ENCODE results near the gene MAP1LC3B.

MAP1LC3B gene

DNA sequence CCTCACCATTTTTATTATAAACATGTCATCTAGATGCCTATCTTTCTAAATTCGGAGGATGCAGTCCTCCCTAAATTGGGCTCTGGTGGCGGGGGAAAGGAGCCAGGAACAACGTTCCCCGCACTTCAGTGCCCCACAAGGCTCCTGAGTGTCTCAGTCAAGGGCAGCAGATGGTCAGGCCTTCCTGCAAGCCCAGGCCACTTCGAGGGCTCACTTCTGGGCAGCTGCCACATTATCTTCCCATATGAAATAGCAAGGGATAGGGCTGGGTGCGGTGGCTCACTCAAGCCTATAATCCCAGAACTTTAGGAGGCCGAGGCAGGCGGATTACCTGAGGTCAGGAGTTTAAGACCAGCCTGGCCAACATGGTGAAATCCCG, 40.8 kb upstream of the MAP1LC3B start:
- TF ChIP-seq, protein P1, sequence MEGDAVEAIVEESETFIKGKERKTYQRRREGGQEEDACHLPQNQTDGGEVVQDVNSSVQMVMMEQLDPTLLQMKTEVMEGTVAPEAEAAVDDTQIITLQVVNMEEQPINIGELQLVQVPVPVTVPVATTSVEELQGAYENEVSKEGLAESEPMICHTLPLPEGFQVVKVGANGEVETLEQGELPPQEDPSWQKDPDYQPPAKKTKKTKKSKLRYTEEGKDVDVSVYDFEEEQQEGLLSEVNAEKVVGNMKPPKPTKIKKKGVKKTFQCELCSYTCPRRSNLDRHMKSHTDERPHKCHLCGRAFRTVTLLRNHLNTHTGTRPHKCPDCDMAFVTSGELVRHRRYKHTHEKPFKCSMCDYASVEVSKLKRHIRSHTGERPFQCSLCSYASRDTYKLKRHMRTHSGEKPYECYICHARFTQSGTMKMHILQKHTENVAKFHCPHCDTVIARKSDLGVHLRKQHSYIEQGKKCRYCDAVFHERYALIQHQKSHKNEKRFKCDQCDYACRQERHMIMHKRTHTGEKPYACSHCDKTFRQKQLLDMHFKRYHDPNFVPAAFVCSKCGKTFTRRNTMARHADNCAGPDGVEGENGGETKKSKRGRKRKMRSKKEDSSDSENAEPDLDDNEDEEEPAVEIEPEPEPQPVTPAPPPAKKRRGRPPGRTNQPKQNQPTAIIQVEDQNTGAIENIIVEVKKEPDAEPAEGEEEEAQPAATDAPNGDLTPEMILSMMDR (conservative IDR thresholded peaks at IDR 0.05; ENCODE audit: low read length): no peak
- no peak for TF ChIP-seq EZH2phosphoT487 (IDR thresholded peaks at IDR 0.05; ENCODE audit: borderline replicate concordance)
- Histone ChIP-seq H3K4me2 (ENCODE audit: low read depth, low read length, poor library complexity, severe bottlenecking) (no peak overlapping the region), H3K27me3 (ENCODE audit: insufficient read depth, low read length, poor library complexity, severe bottlenecking) (no peaks in the 10 kb centered on the region), H3F3A (ENCODE audit: low read depth) (no peaks in the 10 kb centered on the region), H2AFZ (ENCODE audit: low read length) (no peak overlapping the region), H3K79me2 (ENCODE audit: insufficient read depth, low read length) (no peaks in the 10 kb centered on the region), H3K4me1 (ENCODE audit: insufficient read depth, low read length, poor library complexity, severe bottlenecking) (no peaks in the 10 kb centered on the region), H4K20me1 (ENCODE audit: insufficient read depth, low read length, poor library complexity, severe bottlenecking) (no peaks in the 10 kb centered on the region), H3K9me2 (replicated peaks; ENCODE audit: low read depth, low read length) (no peaks in the 10 kb centered on the region), H3K36me3 (ENCODE audit: insufficient read depth, low read length) (peaks cover 10% of the 10 kb centered on the region; the same call in 1 of the 2 replicates), H3K4me3 (ENCODE audit: low read length, poor library complexity, severe bottlenecking) (no peak overlapping the region), H3K9ac (ENCODE audit: low read depth, low read length, poor library complexity, severe bottlenecking) (no peak overlapping the region), H3K9me3 (ENCODE audit: insufficient read depth, low read depth, low read length) (no peaks in the 10 kb centered on the region)

DNA sequence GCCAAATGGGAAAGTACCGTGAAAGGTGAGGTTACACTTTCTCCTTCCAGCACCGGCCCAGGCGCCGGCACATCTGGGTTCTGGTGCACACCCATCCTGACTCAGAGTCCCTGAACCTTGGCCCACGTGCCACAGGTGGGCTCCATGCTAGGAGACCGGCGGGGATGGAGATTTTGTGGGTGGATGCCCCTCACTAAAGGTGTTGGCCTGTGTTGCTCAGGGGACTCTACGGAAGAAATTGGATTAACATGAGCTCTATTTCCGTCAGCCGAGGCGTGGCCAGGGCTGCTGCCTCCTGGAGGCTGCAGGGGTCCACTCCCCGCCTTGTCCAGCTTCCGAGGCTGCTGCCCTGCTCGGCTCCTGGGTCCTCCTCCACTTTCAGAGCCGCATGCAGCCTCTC, 39.3 kb upstream of the MAP1LC3B start:
- peaks cover 6% of the 10 kb centered on the region; the same call in 1 of the 2 replicates for H3K36me3 ChIP-seq (ENCODE audit: insufficient read depth, low read length)
- H3K79me2 ChIP-seq (ENCODE audit: insufficient read depth, low read length): no peaks in the 10 kb centered on the region
- no peaks in the 10 kb centered on the region for H3K27me3 ChIP-seq (ENCODE audit: insufficient read depth, low read length, poor library complexity, severe bottlenecking)
- H3K4me2 ChIP-seq (ENCODE audit: low read depth, low read length, poor library complexity, severe bottlenecking): no peak overlapping the region
- no peak overlapping the region for H3K4me3 ChIP-seq (ENCODE audit: low read length, poor library complexity, severe bottlenecking)
- H3K9ac ChIP-seq (ENCODE audit: low read depth, low read length, poor library complexity, severe bottlenecking): no peak overlapping the region
- no peaks in the 10 kb centered on the region for H3K4me1 ChIP-seq (ENCODE audit: insufficient read depth, low read length, poor library complexity, severe bottlenecking)
- no peaks in the 10 kb centered on the region for H3F3A ChIP-seq (ENCODE audit: low read depth)
- H4K20me1 ChIP-seq (ENCODE audit: insufficient read depth, low read length, poor library complexity, severe bottlenecking): no peaks in the 10 kb centered on the region
- TF ChIP-seq, protein P1 (conservative IDR thresholded peaks at IDR 0.05; ENCODE audit: low read length): no peak
- no peak for TF ChIP-seq EZH2phosphoT487 (IDR thresholded peaks at IDR 0.05; ENCODE audit: borderline replicate concordance)
- no peaks in the 10 kb centered on the region for H3K9me2 ChIP-seq (replicated peaks; ENCODE audit: low read depth, low read length)
- H3K9me3 ChIP-seq (ENCODE audit: insufficient read depth, low read depth, low read length): no peaks in the 10 kb centered on the region
- no peak overlapping the region for H2AFZ ChIP-seq (ENCODE audit: low read length)

DNA sequence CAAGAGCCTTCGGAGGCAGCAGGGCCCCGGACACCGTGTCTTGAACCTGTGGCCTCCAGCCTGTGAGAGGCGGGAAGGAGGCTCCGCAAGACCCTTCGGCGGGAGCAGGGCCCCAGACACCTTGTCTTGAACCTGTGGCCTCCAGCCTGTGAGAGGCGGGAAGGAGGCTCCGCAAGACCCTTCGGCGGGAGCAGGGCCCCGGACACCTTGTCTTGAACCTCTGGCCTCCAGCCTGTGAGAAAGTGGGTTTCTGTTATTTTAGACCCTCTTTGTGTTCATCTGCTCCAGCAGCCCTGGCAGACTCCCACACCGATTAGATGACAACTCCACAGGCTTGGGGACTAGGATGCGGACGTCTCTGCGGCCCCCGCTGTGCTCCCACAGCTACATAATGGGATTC, 38.5 kb upstream of the MAP1LC3B start:
- Histone ChIP-seq H4K20me1 (ENCODE audit: insufficient read depth, low read length, poor library complexity, severe bottlenecking) (no peaks in the 10 kb centered on the region), H2AFZ (ENCODE audit: low read length) (no peak overlapping the region), H3K27me3 (ENCODE audit: insufficient read depth, low read length, poor library complexity, severe bottlenecking) (no peaks in the 10 kb centered on the region), H3K36me3 (ENCODE audit: insufficient read depth, low read length) (peaks cover 12% of the 10 kb centered on the region; the same call in 1 of the 2 replicates), H3K4me1 (ENCODE audit: insufficient read depth, low read length, poor library complexity, severe bottlenecking) (no peaks in the 10 kb centered on the region), H3K9ac (ENCODE audit: low read depth, low read length, poor library complexity, severe bottlenecking) (no peak overlapping the region), H3K4me2 (ENCODE audit: low read depth, low read length, poor library complexity, severe bottlenecking) (no peak overlapping the region), H3K9me3 (ENCODE audit: insufficient read depth, low read depth, low read length) (no peaks in the 10 kb centered on the region), H3K4me3 (ENCODE audit: low read length, poor library complexity, severe bottlenecking) (no peak overlapping the region), H3F3A (ENCODE audit: low read depth) (no peaks in the 10 kb centered on the region), H3K79me2 (ENCODE audit: insufficient read depth, low read length) (no peaks in the 10 kb centered on the region), H3K9me2 (replicated peaks; ENCODE audit: low read depth, low read length) (no peaks in the 10 kb centered on the region)
- TF ChIP-seq, protein P1 (conservative IDR thresholded peaks at IDR 0.05; ENCODE audit: low read length): no peak
- no peak for TF ChIP-seq EZH2phosphoT487 (IDR thresholded peaks at IDR 0.05; ENCODE audit: borderline replicate concordance)

Data from Loucy (cell line).